ENCODE data around the gene ACVR1. TPM values are rescaled to one million over a fixed set of nuclear protein-coding genes. Genes with fewer than 3 reads are reported as not detected.

The ACVR1 gene
- total and polyA plus RNA-seq, 2 donors (not counting 1 experiment from before 2014, with no cell fraction given) = 42.9 to 72.1 TPM

- TF ChIP-seq CTCF (conservative IDR thresholded peaks at IDR 0.05 in 1 of 2, IDR thresholded peaks at IDR 0.05 in 1 of 2; ENCODE audit: low read depth in 1 of 2, low read length in 2 of 2) = no peak
- no peak for TF ChIP-seq EZH2 (IDR thresholded peaks at IDR 0.05; ENCODE audit: low read length, missing control alignments)
- no peaks in the 10 kb centered on the region for H3K27me3 ChIP-seq (ENCODE audit: control insufficient read depth, insufficient read depth, low read length)
- no peak overlapping the region for H3K27ac ChIP-seq (ENCODE audit: insufficient read depth, low read length)
- peaks cover 2% of the 10 kb centered on the region for H3K79me2 ChIP-seq (ENCODE audit: control insufficient read depth, insufficient read depth, low read length)
- no peak overlapping the region for H2AFZ ChIP-seq (ENCODE audit: low read length)
- no peak for DNase-seq (ENCODE audit: low read depth in 2 of 2)
- H3K4me3 ChIP-seq (replicated peaks in 1 of 4; ENCODE audit: control extremely low read depth in 1 of 4, insufficient read depth in 1 of 4, low read depth in 3 of 4, low read length in 4 of 4) = no peak overlapping the region
- no peaks in the 10 kb centered on the region for H3K9me3 ChIP-seq (ENCODE audit: control insufficient read depth, insufficient read depth, low read depth, low read length)
- no peaks in the 10 kb centered on the region for H3K36me3 ChIP-seq (ENCODE audit: control insufficient read depth, insufficient read depth, low read length)
- H3K4me2 ChIP-seq (ENCODE audit: extremely low read depth, insufficient read depth, low read length) = no peak overlapping the region
- H3K4me1 ChIP-seq (ENCODE audit: control insufficient read depth, extremely low read depth, insufficient read depth, low read length) = peaks cover 6% of the 10 kb centered on the region
- H4K20me1 ChIP-seq (ENCODE audit: control insufficient read depth, extremely low read depth, insufficient read depth, low read length) = no peaks in the 10 kb centered on the region
- H3K9ac ChIP-seq (ENCODE audit: insufficient read depth, low read length) = no peak overlapping the region
Observed at GRCh38 chr2:157787364-157787938, 88.7 kb downstream of the ACVR1 start.

- H3K9ac ChIP-seq (ENCODE audit: insufficient read depth, low read length) = no peak overlapping the region
- H2AFZ ChIP-seq (ENCODE audit: low read length) = no peak overlapping the region
- no peaks in the 10 kb centered on the region for H4K20me1 ChIP-seq (ENCODE audit: control insufficient read depth, extremely low read depth, insufficient read depth, low read length)
- H3K27me3 ChIP-seq (ENCODE audit: control insufficient read depth, insufficient read depth, low read length) = no peaks in the 10 kb centered on the region
- DNase-seq (ENCODE audit: low read depth in 2 of 2) = peak in 1 of 2 donors; percentile 37
- H3K4me1 ChIP-seq (ENCODE audit: control insufficient read depth, extremely low read depth, insufficient read depth, low read length) = peaks cover 3% of the 10 kb centered on the region
- H3K9me3 ChIP-seq (ENCODE audit: control insufficient read depth, insufficient read depth, low read depth, low read length) = no peaks in the 10 kb centered on the region
- no peak overlapping the region for H3K27ac ChIP-seq (ENCODE audit: insufficient read depth, low read length)
- H3K4me2 ChIP-seq (ENCODE audit: extremely low read depth, insufficient read depth, low read length) = no peak overlapping the region
- no peaks in the 10 kb centered on the region for H3K36me3 ChIP-seq (ENCODE audit: control insufficient read depth, insufficient read depth, low read length)
- no peak overlapping the region for H3K4me3 ChIP-seq (replicated peaks in 1 of 4; ENCODE audit: control extremely low read depth in 1 of 4, insufficient read depth in 1 of 4, low read depth in 3 of 4, low read length in 4 of 4)
- peaks cover 2% of the 10 kb centered on the region for H3K79me2 ChIP-seq (ENCODE audit: control insufficient read depth, insufficient read depth, low read length)
- TF ChIP-seq CTCF (conservative IDR thresholded peaks at IDR 0.05 in 1 of 2, IDR thresholded peaks at IDR 0.05 in 1 of 2; ENCODE audit: low read depth in 1 of 2, low read length in 2 of 2) = no peak
Observed at GRCh38 chr2:157786663-157787363, 89.3 kb downstream of the ACVR1 start.

GRCh38 chr2:157785866-157786662, 90.1 kb downstream of the ACVR1 start:
- DNase-seq (ENCODE audit: low read depth in 2 of 2) = peak in 1 of 2 donors; percentile 75

More at GRCh38 chr2:157785866-157786662, 90.1 kb downstream of the ACVR1 start:
- H4K20me1 ChIP-seq (ENCODE audit: control insufficient read depth, extremely low read depth, insufficient read depth, low read length) = no peaks in the 10 kb centered on the region
- no peak overlapping the region for H3K4me2 ChIP-seq (ENCODE audit: extremely low read depth, insufficient read depth, low read length)
- TF ChIP-seq EZH2 (IDR thresholded peaks at IDR 0.05; ENCODE audit: low read length, missing control alignments) = no peak
- no peak for TF ChIP-seq CTCF (conservative IDR thresholded peaks at IDR 0.05 in 1 of 2, IDR thresholded peaks at IDR 0.05 in 1 of 2; ENCODE audit: low read depth in 1 of 2, low read length in 2 of 2)
- peaks cover 7% of the 10 kb centered on the region for H3K4me1 ChIP-seq (ENCODE audit: control insufficient read depth, extremely low read depth, insufficient read depth, low read length)
- H3K79me2 ChIP-seq (ENCODE audit: control insufficient read depth, insufficient read depth, low read length) = peaks cover 2% of the 10 kb centered on the region
- no peak overlapping the region for H3K4me3 ChIP-seq (replicated peaks in 1 of 4; ENCODE audit: control extremely low read depth in 1 of 4, insufficient read depth in 1 of 4, low read depth in 3 of 4, low read length in 4 of 4)
- H2AFZ ChIP-seq (ENCODE audit: low read length) = no peak overlapping the region
- no peak overlapping the region for H3K9ac ChIP-seq (ENCODE audit: insufficient read depth, low read length)
- no peaks in the 10 kb centered on the region for H3K27me3 ChIP-seq (ENCODE audit: control insufficient read depth, insufficient read depth, low read length)
- H3K36me3 ChIP-seq (ENCODE audit: control insufficient read depth, insufficient read depth, low read length) = no peaks in the 10 kb centered on the region
- no peak overlapping the region for H3K27ac ChIP-seq (ENCODE audit: insufficient read depth, low read length)
- no peaks in the 10 kb centered on the region for H3K9me3 ChIP-seq (ENCODE audit: control insufficient read depth, insufficient read depth, low read depth, low read length)
